Astrocyte of the spinal cord (primary cell): ENCODE measurements around the gene OTUD4.
A peak's percentile ranks its signal among the peaks of the same experiment; 100 is the strongest.

Experiments
- DNase-seq: peaks from one replicate; pipeline ENCODE4 v3.0.0; 2011; ENCODE audit warnings: low read depth, low spot score
- H3K4me3 ChIP-seq: 2 replicates; pipeline ENCODE4 v1.5.1; 2011; ENCODE audit warnings: low read depth, mild to moderate bottlenecking, low read length, moderate library complexity
- in situ Hi-C: cut with HindIII; loops from 2 replicates; pipeline ENCODE4 v1.10.0; 2017; ENCODE audit warnings: low sequenced_read_pairs
- TF ChIP-seq, protein P1 (sequence below): IDR thresholded peaks from 2 replicates; pipeline ENCODE4 v1.5.1; 2012; ENCODE audit warnings: low read depth, mild to moderate bottlenecking, low read length, inconsistent platforms

OTUD4 gene

GRCh38 chr4:145107126-145107525 is 73.3 kb downstream of the OTUD4 start:
- in situ Hi-C loops, result no loop called here
- DNase-seq, result no peak
- TF ChIP-seq, protein P1, sequence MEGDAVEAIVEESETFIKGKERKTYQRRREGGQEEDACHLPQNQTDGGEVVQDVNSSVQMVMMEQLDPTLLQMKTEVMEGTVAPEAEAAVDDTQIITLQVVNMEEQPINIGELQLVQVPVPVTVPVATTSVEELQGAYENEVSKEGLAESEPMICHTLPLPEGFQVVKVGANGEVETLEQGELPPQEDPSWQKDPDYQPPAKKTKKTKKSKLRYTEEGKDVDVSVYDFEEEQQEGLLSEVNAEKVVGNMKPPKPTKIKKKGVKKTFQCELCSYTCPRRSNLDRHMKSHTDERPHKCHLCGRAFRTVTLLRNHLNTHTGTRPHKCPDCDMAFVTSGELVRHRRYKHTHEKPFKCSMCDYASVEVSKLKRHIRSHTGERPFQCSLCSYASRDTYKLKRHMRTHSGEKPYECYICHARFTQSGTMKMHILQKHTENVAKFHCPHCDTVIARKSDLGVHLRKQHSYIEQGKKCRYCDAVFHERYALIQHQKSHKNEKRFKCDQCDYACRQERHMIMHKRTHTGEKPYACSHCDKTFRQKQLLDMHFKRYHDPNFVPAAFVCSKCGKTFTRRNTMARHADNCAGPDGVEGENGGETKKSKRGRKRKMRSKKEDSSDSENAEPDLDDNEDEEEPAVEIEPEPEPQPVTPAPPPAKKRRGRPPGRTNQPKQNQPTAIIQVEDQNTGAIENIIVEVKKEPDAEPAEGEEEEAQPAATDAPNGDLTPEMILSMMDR, result no peak
- no peak overlapping the region for H3K4me3 ChIP-seq

DNA sequence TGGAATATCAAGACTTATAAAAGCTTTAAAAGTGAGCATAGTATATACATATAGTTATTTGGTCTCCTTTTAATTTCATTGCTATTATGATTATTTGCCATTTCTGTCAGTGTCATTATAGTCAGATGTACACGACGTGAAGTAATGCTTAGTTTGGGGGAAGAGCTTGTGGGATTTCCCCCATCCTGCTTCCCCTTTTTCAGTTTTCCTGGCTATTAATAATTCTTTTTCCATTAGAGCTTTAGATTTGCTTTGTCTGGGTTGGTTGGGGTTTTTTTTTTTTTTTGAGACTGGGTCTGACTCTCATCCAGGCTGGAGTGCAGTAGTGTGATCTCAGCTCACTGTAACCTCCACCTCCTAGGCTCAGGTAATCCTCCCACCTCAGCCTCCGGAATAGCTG is 76.9 kb downstream of the OTUD4 start:
- TF ChIP-seq, protein P1, result no peak
- no peak overlapping the region for H3K4me3 ChIP-seq
- in situ Hi-C loops, result no loop called here
- DNase-seq, result no peak

GRCh38 chr4:145102619-145103018 is 77.8 kb downstream of the OTUD4 start:
- TF ChIP-seq, protein P1, result no peak
- no peak for DNase-seq
- in situ Hi-C loops, result no loop called here

GRCh38 chr4:145101091-145101490 is 79.3 kb downstream of the OTUD4 start:
- no peak for DNase-seq
- H3K4me3 ChIP-seq, result no peak overlapping the region
- in situ Hi-C loops, result no loop called here
- TF ChIP-seq, protein P1, result no peak

More at GRCh38 chr4:145102619-145103018, 77.8 kb downstream of the OTUD4 start:
- H3K4me3 ChIP-seq, result no peak overlapping the region

DNA sequence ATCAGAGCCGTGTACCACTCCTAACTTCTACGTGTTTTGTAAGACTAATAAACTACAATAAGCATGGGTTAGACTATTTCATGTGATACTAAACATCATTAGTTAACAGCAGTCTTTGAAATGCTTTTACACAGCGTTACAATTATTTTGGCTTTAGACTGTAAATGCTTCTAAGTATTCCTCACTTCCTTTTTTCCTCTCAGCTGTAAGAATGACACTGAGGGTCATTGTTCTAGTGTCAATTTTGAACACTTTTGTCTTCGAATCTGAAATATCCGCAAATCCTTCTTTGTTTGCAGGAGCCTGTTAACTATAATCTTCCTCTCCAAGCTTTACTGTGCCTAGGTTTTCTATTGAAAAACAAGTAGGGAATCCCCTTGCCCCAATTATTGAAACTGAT is 80.7 kb downstream of the OTUD4 start:
- in situ Hi-C loops, result no loop called here
- DNase-seq, result no peak
- TF ChIP-seq, protein P1, result no peak
- peak overlapping the region; percentile 76 for H3K4me3 ChIP-seq

DNA sequence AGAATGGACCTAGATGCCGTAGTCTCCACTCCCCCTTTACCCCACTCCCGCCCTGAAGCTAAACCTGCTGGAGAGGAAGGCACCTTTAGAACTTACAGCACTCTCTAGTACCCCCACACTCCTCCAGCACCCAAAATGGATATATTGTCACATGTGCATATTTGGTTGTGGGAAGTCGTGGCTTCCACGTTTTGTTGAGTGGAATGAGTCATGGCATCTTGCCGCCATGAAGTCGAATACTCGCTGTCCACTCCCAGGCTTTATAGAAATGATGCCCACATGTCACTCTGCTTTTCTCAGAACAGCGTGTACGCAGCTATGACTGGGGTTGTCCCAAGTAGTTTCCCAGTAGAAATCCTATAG is 81.7 kb downstream of the OTUD4 start:
- TF ChIP-seq, protein P1, result no peak
- DNase-seq, result peak; percentile 64
- in situ Hi-C loops, result no loop called here

More for the DNA sequence above, 81.7 kb downstream of the OTUD4 start:
- H3K4me3 ChIP-seq, result peak overlapping the region; percentile 76
